HepG2 (cell line): ENCODE measurements around the gene ANKRD1. TPM values are rescaled to one million over a fixed set of nuclear protein-coding genes. Genes with fewer than 3 reads are reported as not detected.

Experiments used
- ATAC-seq: fragments of 200-7000 bp; cut with Tn5 transposase; 3 replicates; pipeline ENCODE4 v1.9.1; 2020; ENCODE audit warnings: mild to moderate bottlenecking, moderate library complexity
- BruUV-seq: library from RNA; stranded (reverse); fragments of 400-500 nt; replicated peaks from 2 replicates; lab custom pipeline; 2021; lab: Mats Ljungman, UMichigan
- CTCF ChIA-PET: fragments of 300-600 bp; formaldehyde crosslinking; extraction: SDS; loops from one replicate; lab custom pipeline; 2021; ENCODE audit warnings: low total read pairs, inconsistent platforms, low intra/inter-chr PET ratio; lab: Yijun Ruan, JAX
- POLR2A ChIA-PET: fragments of 350-600 bp; sonication (Branson Sonifier 250); formaldehyde crosslinking; loops from one replicate; lab custom pipeline; 2020; ENCODE audit warnings: antibody characterized with exemption, inconsistent platforms; lab: Yijun Ruan, JAX
- DNase-seq: peaks from one replicate; pipeline ENCODE4 v3.0.0-alpha.2; 2015; ENCODE audit warnings: low spot score
- FAIRE-seq: peaks from 3 replicates; lab custom pipeline; 2011; peaks lifted over from hg19 to GRCh38; lab: Jason Lieb, UNC
- H2AFZ ChIP-seq: one replicate; pipeline ENCODE4 v1.6.1; 2011; ENCODE audit warnings: low read length, inconsistent platforms
- H3K27ac ChIP-seq: fragments of 300-600 bp; 3 replicates; pipeline ENCODE4 v1.8.0; 2011; ENCODE audit warnings: mixed run types, mild to moderate bottlenecking, mixed read lengths, low read length, inconsistent platforms; ENCODE audit not compliant: insufficient read depth; ENCODE audit errors: extremely low read length
- H3K27me3 ChIP-seq, 2 experiments: fragments of 200-600 bp in 1 of 2; 2 replicates in 1 of 2; 3 replicates in 1 of 2; pipeline versions ENCODE4 v1.6.0 to v1.8.0; 2011; ENCODE audit warnings: low read length in 2 of 2, mild to moderate bottlenecking in 2 of 2, moderate library complexity in 2 of 2, inconsistent platforms in 1 of 2; ENCODE audit not compliant: insufficient read depth in 2 of 2, control insufficient read depth in 1 of 2
- H3K36me3 ChIP-seq, 2 experiments: fragments of 200-600 bp in 1 of 2; replicated peaks in 1 of 2; 2 replicates in 1 of 2; 3 replicates in 1 of 2; pipeline versions ENCODE4 v1.5.1 to v1.8.0; 2011; ENCODE audit warnings: low read length in 2 of 2, inconsistent platforms in 1 of 2; ENCODE audit not compliant: insufficient read depth in 2 of 2, control insufficient read depth in 1 of 2
- H3K4me1 ChIP-seq: 2 replicates; pipeline ENCODE4 v1.5.1; 2012; ENCODE audit warnings: low read length, inconsistent platforms; ENCODE audit not compliant: insufficient read depth
- H3K4me2 ChIP-seq: 2 replicates; pipeline ENCODE4 v1.6.0; 2011; ENCODE audit warnings: low read depth, low read length, inconsistent platforms
- H3K4me3 ChIP-seq, 3 experiments: fragments of 200-600 bp in 1 of 3; sonication (generic), shearing (Covaris generic) in 1 of 3; replicated peaks in 1 of 3; 2 replicates each; pipeline ENCODE4 v1.5.1; 2011 to 2016; ENCODE audit warnings: low read length in 3 of 3, inconsistent platforms in 2 of 3, low read depth in 2 of 3, mild to moderate bottlenecking in 2 of 3, control low read depth in 1 of 3, mixed read lengths in 1 of 3; ENCODE audit not compliant: insufficient read depth in 1 of 3
- H3K79me2 ChIP-seq: one replicate; pipeline ENCODE4 v1.6.1; 2011; ENCODE audit warnings: low read length, inconsistent platforms; ENCODE audit not compliant: insufficient read depth
- H3K9ac ChIP-seq: 2 replicates; pipeline ENCODE4 v1.6.0; 2011; ENCODE audit warnings: mild to moderate bottlenecking, low read depth, low read length, inconsistent platforms; ENCODE audit not compliant: insufficient read depth
- H3K9me3 ChIP-seq: 2 replicates; pipeline ENCODE4 v1.5.1; 2012; ENCODE audit warnings: mild to moderate bottlenecking, low read length
- H4K20me1 ChIP-seq: 2 replicates; pipeline ENCODE4 v1.6.0; 2011; ENCODE audit warnings: inconsistent platforms, mild to moderate bottlenecking, low read length, moderate library complexity; ENCODE audit not compliant: insufficient read depth
- ARNT2 ChIP-seq: sonication (generic); formaldehyde crosslinking; IDR thresholded peaks from 2 replicates; pipeline ENCODE4 v1.8.0; 2022; ENCODE audit warnings: mild to moderate bottlenecking, low read depth, missing genetic modification reagents, moderate library complexity
- DNMT1 ChIP-seq: sonication (generic); formaldehyde crosslinking; IDR thresholded peaks from 2 replicates; pipeline ENCODE4 v1.5.1; 2020; ENCODE audit warnings: mild to moderate bottlenecking, missing genetic modification reagents
- HNRNPL ChIP-seq: fragments of 200-400 bp; formaldehyde crosslinking; IDR thresholded peaks from 2 replicates; pipeline ENCODE4 v1.6.1; 2017; ENCODE audit warnings: mild to moderate bottlenecking, low read depth, low read length
- KLF11 ChIP-seq: IDR thresholded peaks from 2 replicates; pipeline ENCODE4 v1.6.1; 2016; ENCODE audit warnings: missing compliant biosample characterization
- KLF13 ChIP-seq: sonication (generic); formaldehyde crosslinking; IDR thresholded peaks from 2 replicates; pipeline ENCODE4 v1.4.0; 2020; ENCODE audit warnings: mild to moderate bottlenecking, missing genetic modification reagents
- NAIF1 ChIP-seq: sonication (generic); formaldehyde crosslinking; IDR thresholded peaks from 2 replicates; pipeline ENCODE4 v1.5.0; 2020; ENCODE audit warnings: mild to moderate bottlenecking, missing genetic modification reagents, borderline replicate concordance
- NCOR1 ChIP-seq: fragments of 200-600 bp; sonication (generic); IDR thresholded peaks from 2 replicates; pipeline ENCODE4 v1.7.0; 2017; ENCODE audit warnings: antibody characterized with exemption, low read length, borderline replicate concordance
- RXRB ChIP-seq: IDR thresholded peaks from 2 replicates; pipeline ENCODE4 v1.6.1; 2016; ENCODE audit warnings: borderline replicate concordance, missing genetic modification reagents, missing compliant biosample characterization
- ZNF143 ChIP-seq: sonication (generic); formaldehyde crosslinking; IDR thresholded peaks from 2 replicates; pipeline ENCODE4 v1.4.0; 2020; ENCODE audit warnings: missing genetic modification reagents
- ZNF703 ChIP-seq: sonication (generic); formaldehyde crosslinking; IDR thresholded peaks from 2 replicates; pipeline ENCODE4 v1.5.1; 2020; ENCODE audit warnings: missing genetic modification reagents, mild to moderate bottlenecking, moderate library complexity, borderline replicate concordance
- ZNF749 ChIP-seq: sonication (generic); formaldehyde crosslinking; IDR thresholded peaks from 2 replicates; pipeline ENCODE4 v1.8.0; 2022; ENCODE audit warnings: mild to moderate bottlenecking, missing genetic modification reagents, moderate library complexity, borderline replicate concordance
- ZNF766 ChIP-seq: sonication (generic); formaldehyde crosslinking; IDR thresholded peaks from 2 replicates; pipeline ENCODE4 v1.5.0; 2020; ENCODE audit warnings: missing genetic modification reagents, borderline replicate concordance
- ZSCAN12 ChIP-seq: sonication (generic); formaldehyde crosslinking; IDR thresholded peaks from 2 replicates; pipeline ENCODE4 v1.9.0; 2021; ENCODE audit warnings: mild to moderate bottlenecking, missing genetic modification reagents
- WGBS: methylation state at CpG from one replicate; pipeline ENCODE4 v1.1.6; 2017; ENCODE audit warnings: low lambda C conversion rate; 5-methylcytosine and 5-hydroxymethylcytosine counted together
- in situ Hi-C: cut with HindIII; loops from 2 replicates; pipeline ENCODE4 v1.10.0; 2017; ENCODE audit warnings: low pct_unique_long_range_greater_than_20kb; ENCODE audit not compliant: extremely low pct_ligation_motif_present
- intact Hi-C: fragments of 100-400 bp; cut with micrococcal nuclease; formaldehyde crosslinking; loops from one replicate; pipeline ENCODE4 v1.10.0; 2022; ENCODE audit not compliant: unreplicated experiment
- polyA plus RNA-seq, 8 experiments: library from polyadenylated mRNA; depleted of rRNA in 3 of 8; stranded (reverse) in 7 of 8; unstranded in 1 of 8; fragments of >200 nt; fragmentation: Illumina TruSeq in 4 of 8; extraction: Trizol in 4 of 8; gene quantifications; 2 replicates each; pipeline versions ENCODE4 v1.2.1 to v1.2.3, GENCODE V29; 2011 to 2016; ENCODE audit warnings: low read depth in 4 of 8, missing spikeins in 1 of 8, mixed read lengths in 1 of 8; ENCODE audit not compliant: insufficient read depth in 1 of 8
- total RNA-seq, 5 experiments: library from RNA; depleted of rRNA; stranded (reverse); fragments of >200 nt; fragmentation: Illumina TruSeq; extraction: Trizol; gene quantifications; 2 replicates each; pipeline ENCODE4 v1.2.3, GENCODE V29; 2016; ENCODE audit warnings: low read depth in 1 of 5
- TF ChIP-seq, protein P1 (sequence below): sonication (generic); formaldehyde crosslinking; IDR thresholded peaks from 2 replicates; pipeline ENCODE4 v1.5.1; 2020; ENCODE audit warnings: missing genetic modification reagents, mild to moderate bottlenecking, borderline replicate concordance
- TF ChIP-seq, protein P2 (sequence below): sonication (generic); formaldehyde crosslinking; IDR thresholded peaks from 2 replicates; pipeline ENCODE4 v1.4.0; 2020; ENCODE audit warnings: mild to moderate bottlenecking, missing genetic modification reagents
- TF ChIP-seq, protein P3 (sequence below): IDR thresholded peaks from 2 replicates; pipeline ENCODE4 v1.6.1; 2016

The ANKRD1 gene
- total and polyA plus RNA-seq, 2 of the 13 experiments (the other 11 are each of a cell fraction or from before 2014, with no cell fraction given) = 19.4 to 41.8 TPM

DNA sequence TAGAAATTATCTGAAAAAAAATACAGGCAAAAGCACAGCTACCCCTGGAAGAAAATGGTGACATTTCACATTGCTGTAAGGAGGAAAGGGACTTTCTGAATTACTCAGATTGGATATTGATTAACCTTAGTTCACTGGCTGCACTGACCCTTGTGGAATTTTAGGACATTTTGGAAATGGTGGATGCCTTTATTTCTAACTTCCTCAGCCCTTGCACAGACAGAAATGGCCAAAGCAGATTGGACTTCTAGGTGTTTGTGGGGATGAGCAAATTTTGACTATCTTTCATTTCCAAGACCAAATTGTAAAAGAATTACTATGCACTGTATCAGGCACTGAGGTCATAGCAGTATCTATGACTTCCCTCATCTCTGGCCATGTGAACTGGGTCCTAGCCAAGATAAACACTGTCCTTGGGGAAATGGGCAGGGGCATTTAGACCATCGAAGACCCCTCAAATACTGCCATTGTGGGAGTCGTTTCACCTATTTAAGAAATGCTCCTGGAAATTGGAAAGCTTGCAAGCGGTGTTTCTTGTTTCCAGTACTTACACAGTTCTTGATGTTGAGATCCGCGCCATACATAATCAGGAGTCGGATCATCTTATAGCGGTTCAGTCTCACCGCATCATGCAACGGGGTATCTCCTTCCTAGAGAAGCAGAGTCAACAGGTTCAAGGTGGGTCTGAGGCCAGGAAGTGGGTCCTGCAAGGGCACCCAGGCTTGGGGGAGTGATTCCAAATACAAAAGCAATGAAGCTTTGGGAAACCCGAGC, 5.7 kb downstream of the ANKRD1 start (continued):
- TF ChIP-seq ZNF766 (CRISPR knock-in tag) = no peak
- TF ChIP-seq NCOR1 = no peak
- no peak for TF ChIP-seq DNMT1 (CRISPR knock-in tag)
- TF ChIP-seq ARNT2 (CRISPR knock-in tag) = no peak
- no peak for TF ChIP-seq ZNF749
- TF ChIP-seq, protein P1, sequence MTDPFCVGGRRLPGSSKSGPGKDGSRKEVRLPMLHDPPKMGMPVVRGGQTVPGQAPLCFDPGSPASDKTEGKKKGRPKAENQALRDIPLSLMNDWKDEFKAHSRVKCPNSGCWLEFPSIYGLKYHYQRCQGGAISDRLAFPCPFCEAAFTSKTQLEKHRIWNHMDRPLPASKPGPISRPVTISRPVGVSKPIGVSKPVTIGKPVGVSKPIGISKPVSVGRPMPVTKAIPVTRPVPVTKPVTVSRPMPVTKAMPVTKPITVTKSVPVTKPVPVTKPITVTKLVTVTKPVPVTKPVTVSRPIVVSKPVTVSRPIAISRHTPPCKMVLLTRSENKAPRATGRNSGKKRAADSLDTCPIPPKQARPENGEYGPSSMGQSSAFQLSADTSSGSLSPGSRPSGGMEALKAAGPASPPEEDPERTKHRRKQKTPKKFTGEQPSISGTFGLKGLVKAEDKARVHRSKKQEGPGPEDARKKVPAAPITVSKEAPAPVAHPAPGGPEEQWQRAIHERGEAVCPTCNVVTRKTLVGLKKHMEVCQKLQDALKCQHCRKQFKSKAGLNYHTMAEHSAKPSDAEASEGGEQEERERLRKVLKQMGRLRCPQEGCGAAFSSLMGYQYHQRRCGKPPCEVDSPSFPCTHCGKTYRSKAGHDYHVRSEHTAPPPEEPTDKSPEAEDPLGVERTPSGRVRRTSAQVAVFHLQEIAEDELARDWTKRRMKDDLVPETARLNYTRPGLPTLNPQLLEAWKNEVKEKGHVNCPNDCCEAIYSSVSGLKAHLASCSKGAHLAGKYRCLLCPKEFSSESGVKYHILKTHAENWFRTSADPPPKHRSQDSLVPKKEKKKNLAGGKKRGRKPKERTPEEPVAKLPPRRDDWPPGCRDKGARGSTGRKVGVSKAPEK (CRISPR knock-in tag) = no peak

GRCh38 chr10:90913774-90914420, 7.0 kb downstream of the ANKRD1 start:
- Histone ChIP-seq H4K20me1 (no peaks in the 10 kb centered on the region), H2AFZ (no peak overlapping the region), H3K36me3 (peaks cover 1 to 9% of the 10 kb centered on the region in 2 experiments; a peak in 4 of 5 replicates), H3K27ac (no peak overlapping the region), H3K9me3 (no peaks in the 10 kb centered on the region), H3K4me2 (no peak overlapping the region), H3K9ac (no peak overlapping the region), H3K79me2 (no peaks in the 10 kb centered on the region), H3K4me3 (no peak overlapping the region), H3K4me1 (peaks cover 32% of the 10 kb centered on the region), H3K27me3 (no peaks in the 10 kb centered on the region)
- no peak for DNase-seq
- FAIRE-seq = no peak
- in situ Hi-C loops = loop anchor here (5.0 kb wide), 1 partner anchor 338 kb away; no protein-coding TSS in a partner anchor
- no TSS peak for BruUV-seq
- intact Hi-C loops = no loop called here
- ChIA-PET CTCF (no interaction called here), POLR2A (no interaction called here)
- 94% methylated on average over 2 of the region's 2 CpGs for WGBS
- ATAC-seq = no peak
- TF ChIP-seq ZNF703 (CRISPR knock-in tag) (no peak), HNRNPL (no peak), KLF13 (no peak), ZNF143 (CRISPR knock-in tag) (no peak), ZSCAN12 (CRISPR knock-in tag) (no peak), KLF11 (CRISPR knock-in tag) (no peak), NAIF1 (CRISPR knock-in tag) (no peak), RXRB (no peak)
- TF ChIP-seq, protein P2, sequence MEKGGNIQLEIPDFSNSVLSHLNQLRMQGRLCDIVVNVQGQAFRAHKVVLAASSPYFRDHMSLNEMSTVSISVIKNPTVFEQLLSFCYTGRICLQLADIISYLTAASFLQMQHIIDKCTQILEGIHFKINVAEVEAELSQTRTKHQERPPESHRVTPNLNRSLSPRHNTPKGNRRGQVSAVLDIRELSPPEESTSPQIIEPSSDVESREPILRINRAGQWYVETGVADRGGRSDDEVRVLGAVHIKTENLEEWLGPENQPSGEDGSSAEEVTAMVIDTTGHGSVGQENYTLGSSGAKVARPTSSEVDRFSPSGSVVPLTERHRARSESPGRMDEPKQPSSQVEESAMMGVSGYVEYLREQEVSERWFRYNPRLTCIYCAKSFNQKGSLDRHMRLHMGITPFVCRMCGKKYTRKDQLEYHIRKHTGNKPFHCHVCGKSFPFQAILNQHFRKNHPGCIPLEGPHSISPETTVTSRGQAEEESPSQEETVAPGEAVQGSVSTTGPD (CRISPR knock-in tag) = no peak
- TF ChIP-seq, protein P3, sequence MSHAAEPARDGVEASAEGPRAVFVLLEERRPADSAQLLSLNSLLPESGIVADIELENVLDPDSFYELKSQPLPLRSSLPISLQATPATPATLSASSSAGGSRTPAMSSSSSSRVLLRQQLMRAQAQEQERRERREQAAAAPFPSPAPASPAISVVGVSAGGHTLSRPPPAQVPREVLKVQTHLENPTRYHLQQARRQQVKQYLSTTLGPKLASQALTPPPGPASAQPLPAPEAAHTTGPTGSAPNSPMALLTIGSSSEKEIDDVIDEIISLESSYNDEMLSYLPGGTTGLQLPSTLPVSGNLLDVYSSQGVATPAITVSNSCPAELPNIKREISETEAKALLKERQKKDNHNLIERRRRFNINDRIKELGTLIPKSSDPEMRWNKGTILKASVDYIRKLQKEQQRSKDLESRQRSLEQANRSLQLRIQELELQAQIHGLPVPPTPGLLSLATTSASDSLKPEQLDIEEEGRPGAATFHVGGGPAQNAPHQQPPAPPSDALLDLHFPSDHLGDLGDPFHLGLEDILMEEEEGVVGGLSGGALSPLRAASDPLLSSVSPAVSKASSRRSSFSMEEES (CRISPR knock-in tag) = no peak
